Activated naive CD4-positive, alpha-beta T cell treated with anti-CD3 and anti-CD28 coated beads, Interleukin-2, amount 10 ng/mL, durations not matched to agents 5 hours and 36 hours (primary cell): ENCODE results near the gene SNX32. TPM values are rescaled to one million over a fixed set of nuclear protein-coding genes. Genes with fewer than 3 reads are reported as not detected.

ENCODE experiments used
- total RNA-seq, 2 experiments: library from RNA; stranded (reverse); gene quantifications; one replicate each; pipeline ENCODE4 v1.2.3, GENCODE V29; 2021

SNX32 gene
- total RNA-seq: 1 to 10 TPM; 1.5 to 2.2 TPM

DNA sequence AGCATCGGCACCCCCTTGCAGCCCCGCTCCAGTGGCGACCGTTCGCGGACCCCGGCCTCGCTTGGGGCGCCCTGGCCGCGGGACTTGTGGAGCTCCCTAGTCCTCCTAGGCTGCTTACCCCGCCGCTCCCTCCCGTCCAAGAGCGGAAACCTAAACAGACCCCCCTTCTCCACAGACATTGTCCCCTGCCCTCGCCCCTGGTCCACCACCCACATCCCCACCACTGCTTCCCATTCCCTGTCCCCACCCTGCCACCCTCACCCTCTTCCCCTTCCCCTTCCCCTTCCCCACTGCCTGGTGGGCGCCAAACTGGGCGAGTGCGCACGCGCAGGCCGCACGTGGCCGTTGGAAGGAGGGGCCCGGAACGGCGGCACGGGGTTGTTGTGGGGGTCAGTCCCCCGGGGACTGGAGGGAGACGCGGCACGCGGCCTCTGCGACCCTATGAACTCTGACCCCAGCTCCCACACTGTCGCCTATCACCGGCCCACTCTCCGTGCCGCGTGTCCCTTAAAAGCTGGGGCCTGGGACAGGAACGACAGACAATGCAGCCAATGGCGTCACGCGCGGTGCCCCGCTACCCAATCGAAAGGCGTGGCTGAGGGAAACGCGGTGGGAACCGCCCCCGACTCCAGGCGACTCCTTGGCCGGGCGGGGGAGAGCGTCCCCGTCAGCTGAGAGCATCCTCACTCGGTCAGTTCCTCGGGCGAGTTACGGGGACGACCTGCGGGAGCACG lies at the start of gene SNX32:
Gene SNX32 (plus strand): TSS at position 667 of the 734 bp plus-strand sequence. CDS start 103 bp downstream, outside the sequence.

DNA sequence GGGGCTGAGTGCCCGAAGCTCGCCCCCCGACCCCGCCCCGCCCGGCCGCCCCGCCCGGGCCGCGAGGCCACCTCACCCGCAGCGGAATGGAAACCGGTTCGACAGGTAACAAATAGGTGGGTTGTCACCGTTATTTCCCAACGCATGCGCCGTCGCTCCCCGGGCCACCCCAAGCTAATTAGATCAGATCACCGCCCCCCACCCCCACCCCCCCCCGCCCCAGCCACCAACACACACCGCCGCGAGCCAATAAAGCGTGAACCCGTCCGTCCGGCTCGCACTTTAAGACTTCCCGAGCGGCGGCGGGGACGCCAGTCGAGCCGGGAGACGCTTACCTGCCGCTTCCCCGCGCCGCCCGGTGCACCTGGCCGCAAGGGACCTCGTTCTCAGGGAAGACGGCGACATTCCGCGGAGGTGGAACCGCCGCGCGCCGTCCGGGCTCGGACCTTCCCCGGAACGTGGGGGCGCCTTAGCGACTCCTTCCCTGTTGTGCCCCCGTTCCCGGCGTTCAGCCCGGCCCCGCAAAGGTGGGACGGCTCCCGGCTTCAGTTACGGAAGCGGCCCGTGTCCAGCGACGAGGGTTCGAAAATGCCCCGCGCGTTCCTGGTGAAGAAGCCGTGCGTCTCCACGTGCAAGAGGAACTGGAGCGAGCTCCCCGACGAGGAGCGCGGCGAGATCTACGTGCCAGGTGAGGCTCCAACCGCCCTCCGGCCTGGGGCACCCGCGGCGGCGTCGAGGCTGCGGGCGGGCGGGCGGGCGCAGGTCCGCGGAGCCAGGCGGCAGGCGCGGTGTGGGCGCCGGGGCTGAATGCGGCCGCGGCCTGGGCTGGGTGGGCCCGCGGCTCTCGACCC lies 46.8 kb upstream of the SNX32 start, which contains the start of gene OVOL1:
Gene OVOL1 (plus strand): TSS at position 278 of the 851 bp plus-strand sequence. CDS start 311 bp downstream, at position 589.

DNA sequence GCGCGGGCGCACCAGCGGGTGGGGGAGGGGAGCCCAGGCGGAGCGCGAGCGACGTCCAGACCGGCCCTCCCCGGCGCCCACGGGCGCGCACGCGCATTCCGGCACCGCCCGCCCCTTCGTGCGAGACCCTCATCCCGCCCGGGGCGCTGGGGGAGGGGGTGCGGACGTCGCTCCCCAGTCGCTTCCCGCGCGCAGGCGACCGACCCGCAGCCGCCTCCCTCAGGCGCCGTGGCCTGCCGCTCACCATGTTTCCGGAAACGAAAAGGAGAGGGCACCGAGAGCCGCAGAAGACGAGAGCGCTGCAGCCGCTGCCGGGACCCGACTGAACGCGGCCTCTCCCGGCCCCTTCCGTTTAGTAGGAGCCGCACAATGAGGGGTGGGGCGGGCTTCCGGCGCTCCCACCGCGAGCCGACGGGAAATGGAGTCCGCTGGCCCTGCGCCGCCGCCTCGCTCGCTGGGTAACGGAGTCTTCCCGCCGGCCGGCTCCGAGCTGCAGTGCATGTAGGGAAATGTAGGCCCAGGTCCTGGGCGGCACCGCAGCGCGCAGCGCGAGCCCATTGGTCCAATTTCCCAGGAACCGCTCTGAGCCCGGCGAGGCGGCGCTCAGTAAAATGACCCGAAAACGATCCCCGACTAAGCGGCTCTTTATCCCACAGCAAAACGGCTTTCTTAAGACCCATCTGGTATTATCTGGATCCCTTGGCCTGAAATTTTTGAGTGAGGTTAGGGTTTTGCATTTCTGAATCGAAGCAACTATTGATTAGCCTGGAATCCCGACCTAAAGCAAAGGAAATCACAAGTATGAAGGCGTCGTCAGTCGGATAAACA lies 24.3 kb downstream of the SNX32 start, which contains the start of gene CFL1:
Gene CFL1 (minus strand): TSS at position 328 of the 828 bp plus-strand sequence. CDS start 81 bp downstream, at position 247.

DNA sequence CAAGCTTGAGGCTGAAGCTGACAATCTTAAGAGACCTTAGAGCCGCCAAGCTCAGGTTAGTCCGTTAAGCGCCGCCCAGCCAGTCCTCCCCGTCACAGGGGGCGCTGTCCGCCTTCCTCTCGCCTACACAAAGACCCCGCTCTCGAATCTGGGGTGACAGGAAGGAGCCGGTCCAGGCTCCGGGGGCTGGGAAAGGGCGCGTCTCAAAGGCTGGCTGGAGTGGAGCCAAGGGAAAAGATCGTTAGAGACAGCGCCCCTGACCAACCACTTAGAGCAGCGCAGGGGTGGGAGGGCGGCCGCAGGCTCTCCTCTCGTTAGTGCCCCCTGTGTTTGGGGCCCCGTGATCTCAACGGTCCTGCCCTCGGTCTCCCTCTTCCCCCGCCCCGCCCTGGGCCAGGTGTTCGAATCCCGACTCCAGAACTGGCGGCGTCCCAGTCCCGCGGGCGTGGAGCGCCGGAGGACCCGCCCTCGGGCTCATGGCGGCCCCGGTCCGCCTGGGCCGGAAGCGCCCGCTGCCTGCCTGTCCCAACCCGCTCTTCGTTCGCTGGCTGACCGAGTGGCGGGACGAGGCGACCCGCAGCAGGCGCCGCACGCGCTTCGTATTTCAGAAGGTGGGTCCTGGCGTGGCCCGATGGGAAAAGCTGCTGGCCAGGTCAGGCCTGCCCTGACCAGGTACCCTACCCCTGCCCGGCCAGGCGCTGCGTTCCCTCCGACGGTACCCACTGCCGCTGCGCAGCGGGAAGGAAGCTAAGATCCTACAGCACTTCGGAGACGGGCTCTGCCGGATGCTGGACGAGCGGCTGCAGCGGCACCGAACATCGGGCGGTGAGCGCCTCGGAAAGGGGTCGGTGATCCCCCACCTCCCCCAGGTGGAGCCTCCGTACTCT lies 26.8 kb downstream of the SNX32 start, which contains the start of gene MUS81:
Gene MUS81 (plus strand): TSS at position 156 of the 887 bp plus-strand sequence. CDS start 321 bp downstream, at position 477.

DNA sequence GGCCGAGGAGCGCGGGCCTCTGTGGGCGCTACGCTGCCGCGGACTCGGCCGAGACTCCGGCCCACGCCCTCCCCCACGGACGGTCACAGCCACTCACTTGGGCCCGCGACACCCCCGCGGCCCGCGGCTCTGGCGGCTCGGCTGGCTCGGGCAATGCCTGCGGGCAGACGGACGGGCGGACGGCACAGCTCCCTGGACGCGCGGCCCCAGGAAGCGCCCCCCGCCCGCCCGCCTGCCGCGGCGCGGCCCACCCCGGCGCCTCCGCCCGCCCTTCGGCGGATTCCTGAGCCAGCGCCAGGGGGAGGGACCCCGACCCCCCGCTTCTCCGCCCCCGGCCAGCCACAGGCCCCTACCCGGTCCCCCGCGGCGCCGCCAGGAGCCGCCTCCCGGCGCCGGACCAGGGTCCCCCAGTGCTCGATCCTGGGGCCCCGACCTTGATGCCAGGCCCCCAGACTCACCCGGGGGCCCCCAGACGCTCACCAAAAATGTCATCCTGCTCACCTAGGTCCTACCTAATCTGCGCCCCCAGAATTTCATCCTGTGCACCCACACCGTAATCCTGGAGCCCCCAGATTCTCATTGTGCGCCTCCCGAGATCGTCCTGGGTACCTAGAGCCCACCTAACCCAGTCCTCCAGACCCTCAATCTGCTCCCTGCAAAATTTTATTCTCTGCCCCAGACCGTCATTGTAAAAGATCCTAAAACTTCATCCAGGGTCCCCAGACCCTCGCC lies 39.0 kb downstream of the SNX32 start, which contains the start of gene EFEMP2:
Gene EFEMP2 (minus strand): TSS at position 215 of the 732 bp plus-strand sequence. CDS start 446 bp downstream, outside the sequence.

DNA sequence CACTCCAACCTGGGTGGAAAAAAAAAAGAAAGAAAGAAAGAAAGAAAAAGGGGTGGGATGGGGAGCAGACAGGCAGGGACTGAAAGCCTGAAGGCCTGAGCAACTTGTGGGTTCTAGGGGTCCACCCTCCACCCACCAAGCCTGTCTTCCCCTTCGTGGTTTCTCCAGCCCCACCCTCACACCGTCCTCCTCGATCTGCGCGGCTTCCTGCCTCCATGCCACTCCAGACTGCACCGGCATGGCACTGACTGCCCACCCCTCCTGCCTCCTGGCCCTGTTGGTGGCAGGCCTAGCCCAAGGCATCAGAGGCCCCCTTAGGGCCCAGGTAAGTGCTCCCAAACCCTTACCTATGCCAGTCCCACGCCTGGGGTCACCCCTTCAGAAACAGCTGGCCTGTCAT lies 45.9 kb downstream of the SNX32 start, which contains the start of gene CTSW:
Gene CTSW (plus strand): TSS at position 221 of the 400 bp plus-strand sequence. CDS start 18 bp downstream, at position 239.

DNA sequence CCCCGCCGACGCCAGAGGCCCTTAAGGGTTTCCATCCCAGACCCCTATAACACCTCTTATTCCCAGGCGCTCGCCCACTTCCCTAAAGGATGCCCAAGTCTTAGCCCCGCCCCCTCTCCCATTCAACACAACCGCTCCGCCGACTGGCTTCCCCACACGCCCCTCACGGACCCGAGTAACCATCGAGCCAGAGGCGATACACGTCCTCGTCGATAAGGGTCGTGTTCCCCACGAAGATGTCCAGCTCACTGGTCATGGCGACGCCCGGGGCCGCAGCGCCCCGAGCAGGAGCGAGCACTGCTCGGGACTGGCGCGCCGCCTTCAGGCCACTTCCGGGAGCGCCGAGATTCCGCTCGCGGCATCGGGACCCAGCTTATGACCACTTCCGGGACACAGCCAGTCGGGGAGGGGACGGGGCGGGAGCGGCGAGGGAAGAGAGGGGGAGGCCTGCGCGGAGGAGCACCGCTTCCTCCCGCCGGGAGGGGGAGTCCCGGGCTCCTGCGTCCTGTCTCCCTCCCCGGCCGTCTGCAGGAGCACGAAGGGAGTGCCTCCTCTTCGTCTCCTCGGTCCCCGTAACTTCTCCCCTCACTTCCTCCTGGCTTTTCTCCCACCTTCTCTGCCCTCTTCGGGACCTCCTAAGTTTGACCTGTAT lies 54.5 kb downstream of the SNX32 start, which contains the start of gene FIBP:
Gene FIBP (minus strand): TSS at position 309 of the 652 bp plus-strand sequence. CDS start 53 bp downstream, at position 256.

DNA sequence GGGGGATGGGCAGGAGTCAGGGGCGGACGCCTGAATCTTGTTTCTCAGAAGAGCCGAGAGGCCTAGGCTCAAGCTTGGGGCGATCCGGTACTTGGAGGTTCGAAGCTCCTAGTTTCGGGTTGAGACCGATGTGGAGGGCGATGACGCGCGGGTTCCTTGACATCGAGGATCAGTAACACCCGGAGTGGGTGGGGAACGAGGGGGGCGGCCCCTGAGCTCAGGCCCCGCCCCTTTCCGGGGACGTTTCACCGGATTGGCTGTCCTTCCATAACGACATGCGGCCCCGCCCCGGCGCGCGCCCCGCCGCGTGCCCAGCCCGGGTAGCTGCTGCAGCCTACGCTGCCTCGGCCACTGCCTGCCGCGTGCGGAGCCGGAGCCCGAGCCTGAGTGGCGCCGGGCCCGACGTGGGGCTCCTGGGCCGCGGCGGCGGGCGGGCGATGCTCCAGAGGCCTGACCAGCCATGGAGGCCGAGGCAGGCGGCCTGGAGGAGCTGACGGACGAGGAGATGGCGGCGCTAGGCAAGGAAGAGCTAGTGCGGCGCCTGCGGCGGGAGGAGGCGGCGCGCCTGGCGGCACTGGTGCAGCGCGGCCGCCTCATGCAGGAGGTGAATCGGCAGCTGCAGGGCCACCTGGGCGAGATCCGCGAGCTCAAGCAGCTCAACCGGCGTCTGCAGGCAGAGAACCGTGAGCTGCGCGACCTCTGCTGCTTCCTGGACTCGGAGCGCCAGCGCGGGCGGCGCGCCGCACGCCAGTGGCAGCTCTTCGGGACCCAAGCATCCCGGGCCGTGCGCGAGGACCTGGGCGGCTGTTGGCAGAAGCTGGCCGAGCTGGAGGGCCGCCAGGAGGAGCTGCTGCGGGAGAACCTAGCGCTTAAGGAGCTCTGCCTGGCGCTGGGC lies 56.8 kb downstream of the SNX32 start, which contains the start of gene CCDC85B:
Gene CCDC85B (plus strand): TSS at position 350 of the 895 bp plus-strand sequence. CDS start 111 bp downstream, at position 461.

DNA sequence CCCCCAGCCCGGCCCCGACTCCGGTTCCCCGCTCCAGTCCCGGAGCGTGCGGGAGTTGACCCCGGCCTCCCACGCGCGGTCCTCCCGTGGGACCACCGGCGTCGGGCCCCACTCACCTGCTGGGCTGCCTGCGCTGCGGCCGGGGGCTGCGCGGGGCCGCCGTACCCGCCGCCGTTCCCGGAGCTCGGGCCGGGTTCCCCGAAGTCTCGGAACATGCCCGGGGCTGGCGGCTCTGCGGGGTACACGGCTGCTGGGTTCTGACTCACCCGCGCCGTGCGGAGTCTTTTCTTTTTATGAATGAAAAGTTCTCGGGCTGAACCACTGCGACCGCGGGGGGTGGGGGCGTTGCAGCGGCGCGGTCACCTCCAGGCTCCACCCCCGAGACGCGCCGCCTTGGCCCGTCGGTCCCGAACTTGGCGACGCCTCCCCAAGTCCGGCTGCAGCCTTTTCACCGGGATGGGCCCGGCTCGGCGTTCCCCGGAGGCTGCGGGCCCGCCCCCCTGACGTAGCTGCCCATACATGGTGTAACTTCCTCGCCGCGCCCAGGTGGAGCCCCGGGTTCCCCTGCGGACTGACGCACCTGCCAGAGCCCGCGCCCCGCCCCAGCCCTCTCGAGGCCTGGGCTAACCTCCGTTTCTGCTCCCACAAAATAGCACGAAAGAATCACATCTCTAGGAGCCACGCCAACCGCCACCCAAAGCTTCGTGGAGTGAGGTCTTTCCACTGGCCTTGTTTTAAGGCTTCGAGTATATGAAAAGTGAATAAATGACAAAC lies 66.5 kb downstream of the SNX32 start, which contains the start of gene FOSL1:
Gene FOSL1 (minus strand): TSS at position 264 of the 774 bp plus-strand sequence. CDS start 49 bp downstream, at position 215.

Other genes with a start within 250 kb of the SNX32 start
- gene KCNK7, start 238.2 kb upstream of the SNX32 start, total RNA-seq: 1 to 10 TPM; 1.0 to 1.1 TPM
- 10 to 100 TPM; 57.3 to 58.1 TPM for gene MAP3K11, start 219.7 kb upstream of the SNX32 start, total RNA-seq
- 10 to 100 TPM; 41.9 to 42.4 TPM for gene PCNX3, start 218.2 kb upstream of the SNX32 start, total RNA-seq
- 100 to 1,000 TPM; 243 to 252 TPM for gene SIPA1, start 195.9 kb upstream of the SNX32 start, total RNA-seq
- gene RELA, start 171.0 kb upstream of the SNX32 start, total RNA-seq: 10 to 100 TPM; 82.7 to 90.8 TPM
- gene KAT5, start 121.7 kb upstream of the SNX32 start, total RNA-seq: 10 to 100 TPM; 68.4 to 71.1 TPM
- gene RNASEH2C, start 113.2 kb upstream of the SNX32 start, total RNA-seq: 10 to 100 TPM; 75.3 to 79.9 TPM
- gene AP5B1, start 53.0 kb upstream of the SNX32 start, total RNA-seq: 10 to 100 TPM; 27.3 to 28.2 TPM
- under 1 TPM; 0.48 to 0.55 TPM for gene OVOL1, start 46.9 kb upstream of the SNX32 start, total RNA-seq
- 1,000 to 10,000 TPM; 1,544 to 1,547 TPM for gene CFL1, start 24.2 kb downstream of the SNX32 start, total RNA-seq
- gene MUS81, start 26.5 kb downstream of the SNX32 start, total RNA-seq: 10 to 100 TPM; 78.8 to 92.6 TPM
- 10 to 100 TPM; 10.5 to 12.1 TPM for gene EFEMP2, start 38.8 kb downstream of the SNX32 start, total RNA-seq
- 10 to 100 TPM; 47.0 to 47.2 TPM for gene CTSW, start 45.9 kb downstream of the SNX32 start, total RNA-seq
- gene FIBP, start 54.5 kb downstream of the SNX32 start, total RNA-seq: 10 to 100 TPM; 63.8 to 64.3 TPM
- gene CCDC85B, start 56.7 kb downstream of the SNX32 start, total RNA-seq: 10 to 100 TPM; 44.8 to 46.0 TPM
- gene FOSL1, start 66.4 kb downstream of the SNX32 start, total RNA-seq: 1 to 10 TPM; 1.8 to 2.0 TPM
- gene C11orf68, start 85.1 kb downstream of the SNX32 start, total RNA-seq: 10 to 100 TPM; 34.5 to 34.6 TPM
- gene DRAP1, start 85.5 kb downstream of the SNX32 start, total RNA-seq: 100 to 1,000 TPM; 165 to 171 TPM
- not detected for gene TSGA10IP, start 111.5 kb downstream of the SNX32 start, total RNA-seq
- 10 to 100 TPM; 68.4 to 73.2 TPM for gene SART1, start 127.8 kb downstream of the SNX32 start, total RNA-seq
- gene EIF1AD, start 168.2 kb downstream of the SNX32 start, total RNA-seq: 10 to 100 TPM; 37.8 to 41.8 TPM
- gene BANF1, start 168.5 kb downstream of the SNX32 start, total RNA-seq: 100 to 1,000 TPM; 186 to 197 TPM
- gene CST6, start 178.0 kb downstream of the SNX32 start, total RNA-seq: not detected
- not detected for gene CATSPER1, start 192.5 kb downstream of the SNX32 start, total RNA-seq
- gene GAL3ST3, start 215.2 kb downstream of the SNX32 start, total RNA-seq: not detected
- gene SF3B2, start 218.4 kb downstream of the SNX32 start, total RNA-seq: 100 to 1,000 TPM; 202 to 203 TPM
- 100 to 1,000 TPM; 109 to 119 TPM for gene PACS1, start 236.3 kb downstream of the SNX32 start, total RNA-seq